ENCODE results near the gene TOR2A. TPM values are rescaled to one million over a fixed set of nuclear protein-coding genes. Genes with fewer than 3 reads are reported as not detected.

The TOR2A gene
- total RNA-seq, 1 donor from 2014 or later: 27.5 TPM

DNA sequence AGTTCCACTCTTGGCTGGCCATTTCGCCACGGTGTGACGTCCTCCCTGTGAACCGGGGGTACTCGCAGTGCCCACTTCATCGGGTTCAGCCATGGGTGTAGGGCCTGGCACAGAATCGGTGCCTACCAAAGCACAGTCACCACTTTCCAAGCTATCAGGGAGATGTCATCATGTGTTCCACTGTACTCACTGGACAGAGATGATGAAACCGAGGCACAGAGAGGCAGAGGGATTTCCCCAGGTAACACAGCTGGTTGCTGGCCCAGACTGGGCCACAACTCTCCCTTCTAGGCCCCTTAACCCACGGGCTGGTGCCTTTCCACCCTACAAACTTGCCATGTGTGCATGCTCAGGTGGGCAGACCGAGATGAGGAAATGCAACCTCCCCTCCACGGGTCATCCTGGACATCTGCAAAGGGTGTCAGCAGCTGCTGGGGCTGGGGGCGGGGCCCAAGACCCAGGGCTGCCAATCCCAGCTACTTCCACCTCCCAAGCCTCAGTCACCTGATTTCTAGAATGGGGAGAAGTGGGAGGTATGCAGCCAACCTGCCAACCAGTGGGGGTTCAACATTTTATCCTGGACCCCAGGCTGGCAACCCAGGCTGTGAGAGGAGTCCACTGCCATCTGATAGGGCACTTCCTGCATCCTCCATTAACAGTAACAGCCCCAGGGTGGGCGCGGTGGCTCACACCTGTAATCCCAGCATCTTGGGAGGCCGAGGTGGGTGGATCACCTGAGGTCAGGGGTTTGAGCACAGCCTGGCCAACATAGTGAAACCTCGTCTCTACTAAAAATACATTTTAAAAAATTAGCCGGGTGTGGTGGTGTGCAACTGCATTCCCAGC, 44.3 kb upstream of the TOR2A start:
- Mint-ChIP-seq H3K27ac (ENCODE audit: unreplicated experiment) (peak overlapping the region; percentile 28), H3K27me3 (ENCODE audit: unreplicated experiment) (no peaks in the 10 kb centered on the region), H3K36me3 (ENCODE audit: unreplicated experiment) (no peaks in the 10 kb centered on the region), H3K9me3 (ENCODE audit: unreplicated experiment) (peaks cover 8% of the 10 kb centered on the region), H3K4me3 (ENCODE audit: unreplicated experiment) (no peak overlapping the region), H3K4me1 (ENCODE audit: low read depth, unreplicated experiment) (peaks cover 10% of the 10 kb centered on the region)
- no peak for DNase-seq
- TF ChIP-seq CTCF (IDR thresholded peaks at IDR 0.05; ENCODE audit: partially characterized antibody, unreplicated experiment): no peak

GRCh38 chr9:127778280-127779135, 43.4 kb upstream of the TOR2A start, which contains the start of gene SH2D3C:
TSS of gene SH2D3C (minus strand) at chr9:127778666. CDS start at chr9:127778627, 39 bp downstream.
- Mint-ChIP-seq H3K27me3 (ENCODE audit: unreplicated experiment) (no peaks in the 10 kb centered on the region), H3K36me3 (ENCODE audit: unreplicated experiment) (no peaks in the 10 kb centered on the region), H3K9me3 (ENCODE audit: unreplicated experiment) (peaks cover 7% of the 10 kb centered on the region), H3K4me3 (ENCODE audit: unreplicated experiment) (peak within 1 kb of the TSS; percentile 67), H3K27ac (ENCODE audit: unreplicated experiment) (peak within 1 kb of the TSS; percentile 83), H3K4me1 (ENCODE audit: low read depth, unreplicated experiment) (peaks cover 8% of the 10 kb centered on the region)
- TF ChIP-seq CTCF (IDR thresholded peaks at IDR 0.05; ENCODE audit: partially characterized antibody, unreplicated experiment): no peak
- peak; percentile 41 for DNase-seq

- no peak for TF ChIP-seq CTCF (IDR thresholded peaks at IDR 0.05; ENCODE audit: partially characterized antibody, unreplicated experiment)
- no peak for DNase-seq
- H3K4me3 Mint-ChIP-seq (ENCODE audit: unreplicated experiment): peak overlapping the region; percentile 55
- H3K27ac Mint-ChIP-seq (ENCODE audit: unreplicated experiment): peak overlapping the region; percentile 69
- peaks cover 7% of the 10 kb centered on the region for H3K9me3 Mint-ChIP-seq (ENCODE audit: unreplicated experiment)
- H3K27me3 Mint-ChIP-seq (ENCODE audit: unreplicated experiment): no peaks in the 10 kb centered on the region
- H3K4me1 Mint-ChIP-seq (ENCODE audit: low read depth, unreplicated experiment): peaks cover 8% of the 10 kb centered on the region
- no peaks in the 10 kb centered on the region for H3K36me3 Mint-ChIP-seq (ENCODE audit: unreplicated experiment)
Measured at GRCh38 chr9:127777368-127777980, 42.4 kb upstream of the TOR2A start.

DNA sequence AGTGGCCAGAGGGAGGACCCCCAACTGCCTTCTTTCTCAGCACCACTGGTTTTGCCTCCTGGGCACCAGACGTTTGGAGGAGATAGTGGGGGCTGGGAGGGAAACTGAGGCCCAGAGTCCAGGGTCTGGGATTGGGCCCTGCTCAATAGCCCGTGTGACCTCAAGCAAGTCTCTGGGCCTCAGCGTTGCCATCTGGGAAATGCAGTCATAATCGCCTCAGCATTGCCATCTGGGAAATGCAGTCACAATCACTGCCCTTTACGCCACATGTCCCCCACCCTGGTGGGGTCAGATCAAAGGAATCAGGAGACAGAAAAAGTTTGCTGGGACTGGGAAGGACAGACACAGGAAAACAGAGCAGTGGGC, 41.8 kb upstream of the TOR2A start:
- Mint-ChIP-seq H3K4me1 (ENCODE audit: low read depth, unreplicated experiment) (peaks cover 8% of the 10 kb centered on the region), H3K4me3 (ENCODE audit: unreplicated experiment) (peak overlapping the region; percentile 15), H3K9me3 (ENCODE audit: unreplicated experiment) (peaks cover 7% of the 10 kb centered on the region), H3K36me3 (ENCODE audit: unreplicated experiment) (no peaks in the 10 kb centered on the region), H3K27me3 (ENCODE audit: unreplicated experiment) (no peaks in the 10 kb centered on the region), H3K27ac (ENCODE audit: unreplicated experiment) (no peak overlapping the region)
- no peak for TF ChIP-seq CTCF (IDR thresholded peaks at IDR 0.05; ENCODE audit: partially characterized antibody, unreplicated experiment)
- DNase-seq: no peak
